ENCODE measurements around the gene SRGAP2B.
"Not testable (repeated sequence)": the region's sequence is repeated elsewhere in the genome, so short reads cannot be mapped to it uniquely, and the experiment has no call there.

The SRGAP2B gene

GRCh38 chr1:145045571-145046273 lies 49.4 kb downstream of the SRGAP2B start:
- DNase-seq (ENCODE audit: low read depth): not testable (repeated sequence)

GRCh38 chr1:145041519-145041918 lies 53.6 kb downstream of the SRGAP2B start:
- not testable (repeated sequence) for DNase-seq (ENCODE audit: low read depth)

GRCh38 chr1:145036019-145036418 lies 59.1 kb downstream of the SRGAP2B start:
- DNase-seq (ENCODE audit: low read depth): not testable (repeated sequence)

- DNase-seq (ENCODE audit: low read depth): not testable (repeated sequence)
Observed at GRCh38 chr1:145033523-145033922, 61.6 kb downstream of the SRGAP2B start.

GRCh38 chr1:145027251-145027650 lies 67.9 kb downstream of the SRGAP2B start:
- not testable (repeated sequence) for DNase-seq (ENCODE audit: low read depth)

GRCh38 chr1:145025286-145025685 lies 69.8 kb downstream of the SRGAP2B start:
- not testable (repeated sequence) for DNase-seq (ENCODE audit: low read depth)

GRCh38 chr1:145022259-145022658 lies 72.9 kb downstream of the SRGAP2B start:
- DNase-seq (ENCODE audit: low read depth): not testable (repeated sequence)

- not testable (repeated sequence) for DNase-seq (ENCODE audit: low read depth)
Observed at GRCh38 chr1:145021749-145022148, 73.4 kb downstream of the SRGAP2B start.

GRCh38 chr1:145019709-145020108 lies 75.4 kb downstream of the SRGAP2B start:
- not testable (repeated sequence) for DNase-seq (ENCODE audit: low read depth)

- DNase-seq (ENCODE audit: low read depth): not testable (repeated sequence)
Observed at GRCh38 chr1:145017725-145018124, 77.4 kb downstream of the SRGAP2B start.

- not testable (repeated sequence) for DNase-seq (ENCODE audit: low read depth)
Observed at GRCh38 chr1:145016492-145016862, 78.7 kb downstream of the SRGAP2B start.

- not testable (repeated sequence) for DNase-seq (ENCODE audit: low read depth)
Observed at GRCh38 chr1:145015744-145016491, 79.2 kb downstream of the SRGAP2B start.

- not testable (repeated sequence) for DNase-seq (ENCODE audit: low read depth)
Observed at GRCh38 chr1:145013353-145013752, 81.8 kb downstream of the SRGAP2B start.

GRCh38 chr1:145011811-145012210 lies 83.3 kb downstream of the SRGAP2B start:
- not testable (repeated sequence) for DNase-seq (ENCODE audit: low read depth)

- DNase-seq (ENCODE audit: low read depth): not testable (repeated sequence)
Observed at GRCh38 chr1:145010580-145010979, 84.5 kb downstream of the SRGAP2B start.

- DNase-seq (ENCODE audit: low read depth): not testable (repeated sequence)
Observed at GRCh38 chr1:145009928-145010327, 85.2 kb downstream of the SRGAP2B start.

GRCh38 chr1:145008388-145008787 lies 86.7 kb downstream of the SRGAP2B start:
- DNase-seq (ENCODE audit: low read depth): not testable (repeated sequence)

- not testable (repeated sequence) for DNase-seq (ENCODE audit: low read depth)
Observed at GRCh38 chr1:145005142-145005541, 90.0 kb downstream of the SRGAP2B start.

- DNase-seq (ENCODE audit: low read depth): not testable (repeated sequence)
Observed at GRCh38 chr1:145001381-145001780, 93.7 kb downstream of the SRGAP2B start.

GRCh38 chr1:145000743-145001326 lies 94.3 kb downstream of the SRGAP2B start:
- not testable (repeated sequence) for DNase-seq (ENCODE audit: low read depth)

GRCh38 chr1:145000074-145000742 lies 94.9 kb downstream of the SRGAP2B start:
- not testable (repeated sequence) for DNase-seq (ENCODE audit: low read depth)

- DNase-seq (ENCODE audit: low read depth): not testable (repeated sequence)
Observed at GRCh38 chr1:144998981-144999273, 96.2 kb downstream of the SRGAP2B start.

All from fibroblast of gingiva (primary cell).